Calu3 (cell line): ENCODE data around the gene MAP2K1. TPM values are rescaled to one million over a fixed set of nuclear protein-coding genes. Genes with fewer than 3 reads are reported as not detected.

ENCODE experiments used
- BruUV-seq: library from RNA; stranded (reverse); fragments of 400-500 nt; replicated peaks from 2 replicates; lab custom pipeline; 2021; lab: Mats Ljungman, UMichigan
- CTCF ChIA-PET: fragments of 300-600 bp; sonication (Branson Sonifier 250); formaldehyde crosslinking; loops from one replicate; lab custom pipeline; 2022; ENCODE audit warnings: antibody characterized with exemption; lab: Charles Lee
- DNase-seq: peaks from one replicate; pipeline ENCODE4 v3.0.0; 2022
- H3K27ac Mint-ChIP-seq: one replicate; pipeline ENCODE4 v1.8.0; 2022; ENCODE audit warnings: mixed read lengths; ENCODE audit not compliant: unreplicated experiment
- H3K27me3 Mint-ChIP-seq: one replicate; pipeline ENCODE4 v1.8.0; 2022; ENCODE audit warnings: mixed read lengths; ENCODE audit not compliant: unreplicated experiment
- H3K36me3 Mint-ChIP-seq: one replicate; pipeline ENCODE4 v1.8.0; 2022; ENCODE audit warnings: mild to moderate bottlenecking, moderate library complexity, mixed read lengths; ENCODE audit not compliant: insufficient read depth, unreplicated experiment
- H3K4me1 Mint-ChIP-seq: one replicate; pipeline ENCODE4 v1.8.0; 2022; ENCODE audit warnings: mild to moderate bottlenecking, low read depth, mixed read lengths; ENCODE audit not compliant: unreplicated experiment
- H3K4me3 Mint-ChIP-seq: one replicate; pipeline ENCODE4 v1.8.0; 2022; ENCODE audit warnings: mild to moderate bottlenecking, low read depth, moderate library complexity, mixed read lengths; ENCODE audit not compliant: unreplicated experiment
- H3K9me3 Mint-ChIP-seq: one replicate; pipeline ENCODE4 v1.8.0; 2022; ENCODE audit warnings: low read depth, mixed read lengths; ENCODE audit not compliant: unreplicated experiment
- intact Hi-C: fragments of 100-400 bp; cut with micrococcal nuclease; formaldehyde crosslinking; loops from one replicate; pipeline ENCODE4 v1.10.0; 2022; ENCODE audit not compliant: unreplicated experiment
- total RNA-seq: library from RNA; stranded (reverse); gene quantifications from 2 replicates; pipeline ENCODE4 v1.2.3, GENCODE V29; 2022
- TF ChIP-seq, protein P1 (sequence below): fragments of 200-600 bp; IDR thresholded peaks from one replicate; pipeline ENCODE4 v1.8.0; 2022; ENCODE audit warnings: antibody characterized with exemption; ENCODE audit not compliant: unreplicated experiment

Gene MAP2K1
- total RNA-seq, 1 experiment from 2014 or later: 67.6 TPM

DNA sequence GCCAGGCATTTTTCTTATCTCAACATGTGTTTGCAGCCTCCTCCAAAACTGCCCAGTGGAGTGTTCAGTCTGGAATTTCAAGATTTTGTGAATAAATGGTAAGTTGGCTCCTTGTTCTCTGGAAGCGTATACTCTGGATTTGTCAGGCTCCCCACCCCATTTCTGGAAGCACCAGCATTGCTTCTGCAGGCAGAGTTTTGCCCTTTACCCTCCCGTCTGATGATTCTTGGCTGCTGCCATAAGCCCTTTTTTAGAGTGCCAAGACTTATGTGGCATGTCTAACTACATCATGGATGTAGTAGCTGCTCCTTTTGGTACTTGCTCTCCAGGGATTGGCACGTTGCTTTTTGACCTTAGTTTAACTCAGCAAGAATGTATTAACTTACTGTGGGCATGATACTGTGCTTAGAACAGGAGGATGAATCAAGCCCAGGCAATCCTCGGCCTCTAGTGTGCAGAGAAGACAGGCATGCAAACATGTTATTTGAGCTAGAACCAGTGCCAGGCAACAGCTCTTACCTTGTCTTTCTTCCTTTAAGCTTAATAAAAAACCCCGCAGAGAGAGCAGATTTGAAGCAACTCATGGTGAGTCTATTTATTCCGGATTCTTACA, 102.6 kb downstream of the MAP2K1 start:
- peaks cover 4% of the 10 kb centered on the region for H3K4me1 Mint-ChIP-seq
- no TSS peak for BruUV-seq
- H3K4me3 Mint-ChIP-seq: no peak overlapping the region
- intact Hi-C loops: no loop called here
- no peaks in the 10 kb centered on the region for H3K9me3 Mint-ChIP-seq
- no peak overlapping the region for H3K27ac Mint-ChIP-seq
- peaks cover 38% of the 10 kb centered on the region for H3K36me3 Mint-ChIP-seq
- DNase-seq: no peak
- TF ChIP-seq, protein P1, sequence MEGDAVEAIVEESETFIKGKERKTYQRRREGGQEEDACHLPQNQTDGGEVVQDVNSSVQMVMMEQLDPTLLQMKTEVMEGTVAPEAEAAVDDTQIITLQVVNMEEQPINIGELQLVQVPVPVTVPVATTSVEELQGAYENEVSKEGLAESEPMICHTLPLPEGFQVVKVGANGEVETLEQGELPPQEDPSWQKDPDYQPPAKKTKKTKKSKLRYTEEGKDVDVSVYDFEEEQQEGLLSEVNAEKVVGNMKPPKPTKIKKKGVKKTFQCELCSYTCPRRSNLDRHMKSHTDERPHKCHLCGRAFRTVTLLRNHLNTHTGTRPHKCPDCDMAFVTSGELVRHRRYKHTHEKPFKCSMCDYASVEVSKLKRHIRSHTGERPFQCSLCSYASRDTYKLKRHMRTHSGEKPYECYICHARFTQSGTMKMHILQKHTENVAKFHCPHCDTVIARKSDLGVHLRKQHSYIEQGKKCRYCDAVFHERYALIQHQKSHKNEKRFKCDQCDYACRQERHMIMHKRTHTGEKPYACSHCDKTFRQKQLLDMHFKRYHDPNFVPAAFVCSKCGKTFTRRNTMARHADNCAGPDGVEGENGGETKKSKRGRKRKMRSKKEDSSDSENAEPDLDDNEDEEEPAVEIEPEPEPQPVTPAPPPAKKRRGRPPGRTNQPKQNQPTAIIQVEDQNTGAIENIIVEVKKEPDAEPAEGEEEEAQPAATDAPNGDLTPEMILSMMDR: no peak
- no peaks in the 10 kb centered on the region for H3K27me3 Mint-ChIP-seq
- CTCF ChIA-PET: no interaction called here

DNA sequence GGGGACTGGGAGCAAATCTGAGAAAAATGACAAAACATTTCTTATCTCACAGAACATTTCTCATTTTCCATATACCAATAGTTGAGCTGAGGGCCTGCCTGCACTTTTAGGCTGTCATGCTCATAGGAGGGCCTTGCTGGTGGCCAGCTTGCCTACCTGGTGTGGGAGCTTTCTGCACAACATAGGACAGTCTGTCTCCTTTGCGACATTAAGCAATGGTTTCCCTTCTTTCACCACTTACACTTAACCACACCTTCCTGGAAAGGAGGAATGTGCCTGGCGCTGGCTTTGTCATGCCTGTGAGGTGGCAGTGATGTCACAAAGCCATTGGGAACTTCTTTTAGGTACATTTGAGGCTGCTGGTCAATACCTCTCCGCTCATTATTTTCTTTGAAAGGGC, 105.1 kb downstream of the MAP2K1 start:
- intact Hi-C loops: no loop called here
- CTCF ChIA-PET: interaction anchor here (0.6 to 0.7 kb wide), 3 partner anchors 43 to 507 kb away, joined by 3 to 4 read pairs (median 3); partner anchors contain the start of gene MAP2K1
- H3K27ac Mint-ChIP-seq: no peak overlapping the region
- no peak for DNase-seq
- TF ChIP-seq, protein P1: no peak
- no peaks in the 10 kb centered on the region for H3K9me3 Mint-ChIP-seq
- peaks cover 16% of the 10 kb centered on the region for H3K4me1 Mint-ChIP-seq
- no peaks in the 10 kb centered on the region for H3K27me3 Mint-ChIP-seq
- H3K4me3 Mint-ChIP-seq: no peak overlapping the region
- peaks cover 52% of the 10 kb centered on the region for H3K36me3 Mint-ChIP-seq
- no TSS peak for BruUV-seq

DNA sequence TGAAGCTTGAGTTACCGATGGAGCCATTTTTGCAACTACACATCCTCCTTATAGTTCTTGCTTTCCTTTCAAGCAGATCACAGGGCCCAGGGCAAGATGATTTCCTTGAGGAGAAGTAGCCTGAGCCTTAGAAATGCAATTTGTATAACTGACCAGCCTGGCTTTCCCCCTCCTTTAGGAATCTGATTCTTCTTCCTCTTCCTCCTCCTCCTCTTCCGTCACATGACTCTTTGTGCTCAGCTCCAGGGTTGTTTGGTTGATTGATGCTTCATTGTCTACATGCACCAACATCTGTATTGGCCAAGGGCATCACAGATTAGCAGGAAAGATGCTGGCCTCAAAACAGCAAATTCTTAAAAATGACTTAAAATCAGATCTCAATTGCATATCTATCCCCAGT, 107.5 kb downstream of the MAP2K1 start:
- BruUV-seq: no TSS peak
- intact Hi-C loops: no loop called here

DNA sequence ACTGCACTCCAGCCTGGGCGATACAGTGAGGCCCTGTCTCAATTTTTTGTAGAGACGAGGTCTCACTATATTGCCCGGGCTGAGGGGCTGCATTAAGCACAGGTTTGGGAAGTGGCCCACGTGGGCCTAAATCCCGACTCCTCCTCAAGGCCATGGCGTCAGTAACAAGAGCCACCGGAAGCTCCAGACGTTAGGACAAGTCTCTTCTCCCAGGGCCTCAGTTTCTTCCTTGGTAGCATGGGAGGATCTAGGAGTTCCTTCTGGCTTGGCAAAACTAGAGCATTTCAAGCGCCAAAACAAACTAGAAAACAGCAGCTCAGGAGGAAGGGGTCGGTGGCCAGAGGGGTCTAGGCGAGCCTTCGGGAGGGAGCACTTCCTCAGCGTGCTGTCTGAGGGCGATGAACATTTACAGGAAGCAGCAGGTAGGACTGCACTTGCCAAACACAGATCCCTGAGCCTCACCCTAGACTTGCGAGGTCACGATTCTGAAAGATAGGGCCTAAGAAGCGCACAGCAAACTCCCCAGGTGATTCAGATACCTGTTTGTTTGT, 110.3 kb downstream of the MAP2K1 start:
- peak overlapping the region; percentile 91 for H3K4me3 Mint-ChIP-seq
- DNase-seq: no peak
- H3K27me3 Mint-ChIP-seq: no peaks in the 10 kb centered on the region
- CTCF ChIA-PET: interaction anchor here (0.5 to 2.5 kb wide), 8 partner anchors 9 to 202 kb away, joined by 3 to 21 read pairs (median 4); partner anchors contain the start of gene MAP2K1
- H3K9me3 Mint-ChIP-seq: no peaks in the 10 kb centered on the region
- TF ChIP-seq, protein P1: no peak
- intact Hi-C loops: no loop called here
- BruUV-seq: no TSS peak
- peaks cover 34% of the 10 kb centered on the region for H3K4me1 Mint-ChIP-seq
- H3K36me3 Mint-ChIP-seq: peaks cover 83% of the 10 kb centered on the region
- peak overlapping the region; percentile 93 for H3K27ac Mint-ChIP-seq

More for the DNA sequence above, 107.5 kb downstream of the MAP2K1 start:
- Mint-ChIP-seq H3K36me3 (peaks cover 65% of the 10 kb centered on the region), H3K27ac (peak overlapping the region; percentile 0), H3K27me3 (no peaks in the 10 kb centered on the region), H3K9me3 (no peaks in the 10 kb centered on the region), H3K4me1 (peaks cover 32% of the 10 kb centered on the region), H3K4me3 (no peak overlapping the region)
- CTCF ChIA-PET: no interaction called here
- DNase-seq: no peak
- TF ChIP-seq, protein P1: no peak
